T-helper 2 cell (primary cell): ENCODE results near the gene EFNA2.

ENCODE experiments used
- DNase-seq, 5 experiments: peaks; one replicate each; pipeline versions ENCODE4 v3.0.0 to v3.0.0-alpha.2; 2012 to 2022

EFNA2 gene

DNA sequence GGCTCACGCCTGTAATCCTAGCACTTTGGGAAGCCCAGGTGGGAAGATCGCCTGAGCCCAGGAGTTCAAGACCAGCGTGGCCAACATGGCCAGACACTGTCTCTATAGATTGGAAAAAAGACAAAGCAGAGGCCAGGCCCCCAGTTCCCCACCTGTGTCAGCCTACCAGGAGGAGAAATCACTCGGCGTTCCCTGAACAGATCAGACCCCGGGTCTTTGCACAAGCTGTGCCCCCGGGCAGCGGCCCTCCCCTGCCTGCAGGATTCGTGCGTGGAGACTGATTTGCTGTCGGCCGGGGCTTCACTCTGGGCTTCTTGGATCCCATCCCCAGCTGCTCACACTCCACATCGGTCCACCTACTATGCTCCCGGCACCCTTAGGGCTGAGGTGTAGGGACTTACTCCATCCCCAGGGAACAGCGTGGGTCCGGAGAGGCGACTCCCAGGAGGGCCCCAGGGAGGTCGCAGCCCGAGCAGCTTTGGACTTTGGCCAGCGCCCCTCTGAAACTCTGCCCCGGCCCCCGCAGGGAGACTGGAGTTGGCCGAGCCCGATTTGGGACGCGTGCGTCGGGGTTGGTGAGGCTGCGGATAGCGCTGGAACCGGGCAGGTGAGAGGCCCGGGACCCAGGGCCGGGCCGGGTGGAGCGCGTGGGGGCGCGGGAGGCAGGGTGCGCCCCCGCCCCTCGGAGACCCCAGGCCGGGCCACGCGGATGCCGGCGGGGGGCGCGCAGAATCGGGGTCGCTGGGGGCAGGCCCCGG is 515 bp upstream of the EFNA2 start:
- no peak for DNase-seq

DNA sequence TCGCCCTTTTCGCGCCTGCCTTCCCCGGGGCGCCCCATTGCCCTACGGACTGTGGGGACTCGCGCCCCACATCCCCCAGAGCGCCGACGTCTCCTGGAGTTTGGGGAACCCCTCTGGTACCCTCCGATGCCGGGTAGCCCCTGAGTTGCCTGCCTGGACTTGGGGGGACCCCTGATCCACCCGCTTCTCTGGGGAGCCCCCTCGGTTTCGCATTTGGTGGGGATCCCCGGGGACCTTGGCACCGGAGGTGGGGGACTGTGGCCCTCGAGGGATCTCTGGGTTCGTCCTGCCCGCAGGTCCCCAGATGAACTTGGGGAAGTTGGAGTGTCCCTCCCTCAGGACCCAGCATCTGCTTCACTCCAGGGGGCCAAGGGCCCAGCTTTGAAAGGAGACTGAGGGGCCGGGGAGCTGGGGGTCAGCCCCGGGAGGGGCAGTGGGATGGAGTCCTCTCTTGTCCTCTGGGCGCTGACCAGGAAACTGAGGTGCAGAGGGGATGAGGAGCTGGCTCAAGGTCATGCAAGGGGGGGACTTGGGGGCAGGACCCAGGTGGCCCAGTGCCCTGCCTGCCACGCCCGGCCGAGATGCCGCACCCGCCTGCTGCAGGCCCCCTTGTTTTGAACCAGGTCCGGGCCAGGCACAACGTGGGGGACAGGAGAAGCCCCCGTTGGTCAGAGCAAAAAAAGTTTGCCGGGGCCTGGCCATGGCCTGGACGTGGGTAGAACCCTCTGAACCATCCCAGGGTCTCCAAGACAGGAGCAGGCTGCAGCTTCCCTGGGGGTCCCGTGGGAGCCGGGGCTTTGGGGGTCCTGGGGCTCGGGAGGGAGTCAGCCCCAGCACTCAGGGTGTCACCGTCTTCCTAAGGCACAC is 1.0 kb downstream of the EFNA2 start:
- no peak for DNase-seq

DNA sequence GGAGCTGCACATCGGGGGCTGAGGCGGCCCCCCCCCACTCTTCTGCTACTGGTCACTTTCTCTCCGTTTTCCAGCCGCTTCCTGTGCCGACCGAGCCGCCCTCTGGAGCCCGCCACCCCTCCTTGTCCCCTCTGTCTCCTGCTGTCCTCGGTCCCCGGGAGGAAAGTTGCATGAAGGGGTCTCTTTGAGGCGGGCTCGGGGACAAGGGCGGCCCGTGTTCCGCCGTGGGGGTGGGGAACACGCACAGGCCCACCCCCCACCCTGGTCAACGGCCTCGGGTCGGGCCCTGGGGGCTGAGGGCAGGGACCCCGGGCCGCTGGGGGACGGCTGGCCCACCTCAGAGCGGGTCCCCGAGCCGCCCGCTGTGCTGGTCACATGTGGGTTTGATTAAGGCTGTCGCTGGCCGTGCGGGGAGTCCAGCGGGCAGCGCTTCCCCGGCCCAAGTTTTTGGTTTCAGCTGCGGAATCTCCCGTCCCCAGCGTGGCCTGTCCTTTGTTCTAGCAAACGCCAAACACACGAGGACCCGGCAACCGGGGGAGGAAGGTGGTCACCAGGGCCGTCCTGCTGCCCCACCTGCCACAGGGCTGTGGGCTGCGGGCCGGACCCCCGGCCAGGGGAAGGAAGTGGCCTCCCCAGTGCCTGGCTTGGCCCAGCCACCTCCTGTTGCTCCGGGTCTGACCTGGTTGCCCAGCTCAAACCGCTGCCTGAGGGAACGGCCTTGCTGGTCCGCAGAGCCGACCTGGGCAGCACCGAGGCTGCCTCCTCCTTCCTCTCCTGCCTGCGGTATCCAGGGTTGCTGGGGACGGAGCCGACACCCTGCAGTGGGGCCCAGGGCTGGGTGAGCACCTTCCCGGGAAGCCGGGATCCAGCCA is 1.9 kb downstream of the EFNA2 start:
- DNase-seq: no peak

DNA sequence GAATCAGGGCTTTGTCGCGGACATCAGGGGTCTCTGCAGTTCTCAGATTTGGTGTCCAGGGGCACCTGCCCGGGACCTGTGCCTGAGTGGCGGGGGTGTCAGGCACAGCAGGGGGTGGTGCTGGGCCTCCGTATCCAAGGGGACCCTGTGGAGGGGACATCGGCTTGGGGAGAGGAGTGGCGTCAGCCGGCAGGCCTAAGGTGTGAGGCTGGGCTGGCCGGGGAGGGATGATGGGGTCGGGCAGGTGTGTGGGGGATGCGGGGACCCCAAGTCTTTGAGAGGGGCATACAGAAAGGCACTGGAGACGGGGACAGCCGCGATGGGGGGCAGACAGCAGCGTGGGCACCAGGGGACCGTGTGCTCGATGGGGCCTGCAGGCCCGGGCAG is 2.5 kb downstream of the EFNA2 start:
- no peak for DNase-seq

DNA sequence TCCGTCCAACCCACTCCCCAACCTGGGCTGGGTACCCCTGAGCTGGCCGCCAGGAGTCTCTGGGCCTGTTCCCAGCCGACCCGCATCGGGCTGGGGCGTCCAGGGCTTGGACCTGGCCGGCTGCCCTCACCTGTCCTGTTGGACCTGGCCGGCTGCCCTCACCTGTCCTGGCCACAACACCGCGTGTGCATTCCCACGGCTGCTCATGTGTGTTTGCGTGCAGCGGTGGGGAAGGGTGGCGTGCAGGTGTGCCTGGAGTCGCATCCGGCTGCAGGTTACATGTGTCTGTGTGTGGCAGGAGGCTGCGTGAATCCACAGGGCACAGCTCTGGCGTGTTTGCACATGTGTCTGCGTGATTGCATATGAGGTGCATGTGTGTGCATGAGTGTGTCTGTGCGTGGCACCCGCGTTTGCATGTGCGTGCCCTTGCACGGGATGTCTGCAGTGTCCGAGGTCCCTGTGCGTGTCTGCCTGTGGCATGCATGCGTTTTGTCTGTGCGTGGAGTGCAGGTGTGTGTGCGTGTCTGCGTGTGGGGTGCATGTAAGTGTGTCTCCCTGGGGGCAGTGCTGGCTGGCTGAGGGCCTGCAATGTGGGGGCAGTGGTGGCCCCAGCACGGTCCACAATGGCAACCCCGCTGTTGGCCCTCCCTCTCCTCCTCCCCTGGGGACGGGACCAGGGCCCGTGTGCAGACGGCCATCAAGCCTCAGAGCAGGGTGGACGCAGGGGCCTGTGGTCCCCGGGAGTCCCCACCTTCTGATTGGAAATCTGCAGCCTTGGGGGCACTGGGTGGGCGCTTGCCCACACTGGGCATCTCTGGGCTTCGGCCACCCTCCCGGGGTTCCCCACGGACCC is 3.4 kb downstream of the EFNA2 start:
- no peak for DNase-seq

DNA sequence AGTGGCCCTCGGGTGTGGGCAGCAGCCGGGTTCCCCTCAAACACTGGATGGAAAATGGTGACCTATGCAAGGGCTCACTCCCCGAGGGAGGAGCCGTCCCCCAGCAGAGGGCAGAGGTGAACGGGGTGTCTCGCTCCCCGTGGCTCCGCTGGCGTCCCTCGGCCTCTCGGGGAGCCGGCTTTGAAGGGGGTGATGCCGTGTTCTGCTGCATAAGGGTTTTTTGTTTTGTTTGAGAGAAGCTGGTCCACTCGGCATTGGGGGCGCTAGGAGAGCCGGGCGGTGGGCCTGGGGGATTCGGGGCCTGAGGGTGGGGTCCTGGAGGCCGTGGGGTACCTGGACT is 4.0 kb downstream of the EFNA2 start:
- DNase-seq: no peak

DNA sequence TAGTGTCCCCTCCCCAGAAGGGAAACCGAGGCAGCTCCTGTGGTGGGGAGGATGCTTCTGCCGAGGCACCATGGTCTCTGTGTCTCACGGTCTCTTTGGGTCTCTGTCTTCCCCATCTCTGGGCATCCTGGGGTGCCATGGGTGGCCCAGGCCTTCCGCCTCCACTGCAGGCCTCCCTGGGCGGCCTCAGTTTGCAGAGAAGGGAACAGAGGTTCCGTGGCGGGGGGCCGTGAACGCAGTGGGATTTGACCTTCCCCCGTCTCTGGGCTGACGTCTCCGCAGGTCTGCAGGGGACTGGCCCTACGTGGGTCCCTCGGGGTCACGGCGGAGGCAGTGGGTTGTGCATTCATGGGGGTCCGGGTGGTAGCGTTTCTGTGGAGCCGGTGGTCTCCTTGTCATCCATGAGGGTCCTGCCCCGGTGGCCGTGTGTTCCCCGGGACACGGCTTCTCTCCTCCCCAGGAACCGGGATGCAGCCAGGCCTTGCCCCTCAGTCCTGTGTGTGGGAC is 4.6 kb downstream of the EFNA2 start:
- DNase-seq: no peak

DNA sequence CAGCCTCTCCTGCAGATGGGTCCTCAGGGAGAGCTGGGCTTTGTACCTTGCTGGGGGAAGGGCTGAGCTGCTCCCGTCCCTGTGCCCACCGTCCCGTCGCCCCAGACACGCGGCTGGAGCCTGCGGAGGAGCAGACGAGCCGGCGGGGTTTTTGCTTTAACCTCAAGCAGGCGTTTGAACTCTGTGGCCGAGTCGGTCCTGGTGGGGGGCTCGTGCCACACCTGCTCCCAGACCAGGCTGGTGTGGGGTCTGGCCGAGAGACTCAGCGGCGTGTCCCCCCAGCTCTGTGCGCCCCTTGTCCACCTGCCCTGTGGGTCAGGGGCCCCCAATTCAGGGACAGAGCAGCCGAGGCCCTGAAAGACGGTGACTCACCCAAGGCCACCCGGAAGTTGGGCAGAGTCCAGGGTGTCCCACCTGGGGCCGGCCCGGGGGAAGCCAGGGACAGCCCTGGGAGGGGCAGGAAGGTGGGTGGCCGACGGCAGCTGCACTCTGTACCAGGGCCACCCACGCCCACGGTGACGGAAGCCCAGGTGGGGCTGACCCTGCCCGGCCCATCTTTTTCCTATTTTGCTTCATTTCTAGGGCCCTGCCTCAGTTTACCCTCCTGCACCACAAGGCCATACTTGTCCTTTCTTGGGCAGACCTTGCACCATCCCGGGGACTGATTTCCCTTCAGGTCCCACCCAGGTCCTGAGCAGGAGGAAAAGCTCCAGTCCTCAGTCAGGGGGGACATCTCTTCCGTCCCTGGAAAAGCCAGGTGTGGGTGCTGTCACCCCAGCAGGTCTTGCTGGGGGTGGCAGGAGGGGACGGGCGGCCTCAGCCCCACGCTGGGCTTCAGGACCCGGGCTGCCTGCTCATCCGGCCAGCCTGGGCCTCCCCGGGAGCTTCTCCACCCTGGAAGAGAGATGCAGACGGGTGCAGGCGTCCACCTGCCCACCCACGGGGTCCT is 5.3 kb downstream of the EFNA2 start:
- DNase-seq: no peak

DNA sequence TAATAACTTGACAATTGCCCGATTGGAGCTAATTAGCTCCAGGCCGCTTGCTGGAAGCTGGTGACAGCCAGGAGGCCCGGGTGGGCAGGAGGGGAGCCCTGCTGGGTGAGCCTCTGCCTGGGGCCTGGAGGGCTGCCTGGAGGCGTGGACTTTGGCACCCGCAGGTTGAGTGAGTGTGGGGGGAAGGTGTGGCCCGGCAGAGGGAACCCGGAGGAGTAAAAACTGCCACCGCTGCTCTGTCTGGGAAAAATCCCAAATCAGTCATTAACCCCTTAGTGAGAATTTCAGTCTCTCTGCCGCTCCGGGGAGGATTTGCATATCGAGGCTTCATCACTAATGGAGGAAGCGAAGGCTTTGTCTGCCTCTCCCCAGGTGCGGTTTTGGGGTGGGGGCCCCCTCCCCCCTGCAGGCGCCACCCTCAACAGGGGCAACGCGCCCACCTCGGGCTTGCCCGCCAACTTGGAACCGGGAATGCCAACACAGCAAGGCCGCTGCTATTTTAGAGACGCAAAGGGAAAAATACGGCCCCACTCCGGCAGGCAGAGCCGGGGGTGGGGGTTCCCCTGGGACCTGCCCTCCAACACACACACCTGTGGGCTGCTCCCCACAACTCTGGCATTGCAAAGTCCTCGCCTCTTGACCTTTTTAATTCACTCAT is 6.2 kb downstream of the EFNA2 start:
- no peak for DNase-seq

DNA sequence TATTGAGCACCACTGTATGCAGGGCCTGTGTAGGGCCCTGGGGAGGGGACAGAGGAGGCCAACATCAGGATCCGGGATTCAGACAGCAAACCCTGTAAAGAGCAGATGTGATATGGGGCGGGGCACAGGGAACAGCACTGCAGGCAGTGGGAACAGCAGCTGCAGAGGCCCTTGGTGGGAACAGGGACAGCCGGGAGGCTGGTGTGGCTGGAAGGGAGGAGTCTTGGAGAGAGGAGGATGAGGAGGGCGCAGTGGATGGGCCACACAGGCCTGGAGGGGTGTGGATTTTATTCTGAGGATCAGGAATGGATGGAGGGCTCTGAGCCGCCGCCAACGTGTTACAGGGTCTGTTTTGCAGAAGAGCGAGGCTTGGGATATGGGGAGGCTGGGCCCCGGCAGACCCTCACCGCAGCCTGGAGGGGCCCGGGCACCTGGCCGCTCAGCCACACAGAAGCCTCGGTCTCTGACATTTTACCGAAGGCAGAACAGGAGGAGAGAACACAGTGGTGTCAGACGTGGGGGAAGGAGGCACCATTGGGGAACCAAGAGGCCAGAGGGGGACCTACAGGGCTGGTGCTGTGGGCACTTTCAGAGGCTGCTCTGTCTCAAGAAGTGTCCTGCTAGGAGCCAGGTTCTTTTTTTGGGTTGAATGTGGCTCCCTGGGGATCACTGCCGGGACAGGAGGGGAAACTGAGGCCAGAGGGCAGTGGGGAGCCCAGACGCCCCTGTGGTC is 6.9 kb downstream of the EFNA2 start:
- no peak for DNase-seq

DNA sequence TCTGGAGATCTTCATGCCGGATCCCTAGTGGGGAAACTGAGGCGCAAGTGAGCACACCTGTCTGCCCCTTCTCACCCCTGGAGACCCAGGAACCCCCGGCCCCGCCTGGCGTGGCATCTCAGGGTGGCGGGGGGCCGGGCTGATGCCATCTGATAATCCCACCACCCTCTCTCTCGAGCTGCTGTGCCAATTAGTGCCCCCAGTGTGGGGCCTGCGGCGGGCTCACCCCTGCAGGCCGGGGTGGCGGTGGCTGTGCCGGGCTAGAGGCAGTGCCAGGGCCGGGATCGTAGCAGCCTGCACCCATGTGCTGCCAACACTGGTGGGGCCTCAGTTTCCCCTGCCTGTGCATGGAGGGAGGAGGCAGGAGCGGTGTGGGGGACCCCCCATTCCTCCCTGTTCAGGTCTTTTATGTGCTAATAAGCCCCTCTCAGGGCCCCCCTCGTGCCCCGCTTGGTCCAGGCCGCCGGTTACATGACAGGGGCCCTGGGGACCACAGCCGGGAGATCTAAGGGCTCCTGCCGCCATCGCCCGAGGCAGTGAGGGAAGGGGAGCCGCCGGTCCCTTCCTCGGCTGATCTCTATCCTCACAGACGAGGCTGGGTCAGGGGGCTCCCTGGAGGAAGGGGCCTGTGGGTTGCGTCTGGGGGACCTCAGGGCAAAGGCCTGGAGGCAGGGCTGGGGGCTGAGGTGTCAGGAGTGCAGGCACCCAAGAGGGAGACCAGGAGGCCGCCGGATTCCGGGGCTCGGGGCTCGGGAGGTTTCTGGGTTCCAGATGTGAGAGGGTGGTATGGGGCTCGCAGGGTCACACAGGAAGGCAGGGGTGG is 8.3 kb downstream of the EFNA2 start:
- DNase-seq: no peak

DNA sequence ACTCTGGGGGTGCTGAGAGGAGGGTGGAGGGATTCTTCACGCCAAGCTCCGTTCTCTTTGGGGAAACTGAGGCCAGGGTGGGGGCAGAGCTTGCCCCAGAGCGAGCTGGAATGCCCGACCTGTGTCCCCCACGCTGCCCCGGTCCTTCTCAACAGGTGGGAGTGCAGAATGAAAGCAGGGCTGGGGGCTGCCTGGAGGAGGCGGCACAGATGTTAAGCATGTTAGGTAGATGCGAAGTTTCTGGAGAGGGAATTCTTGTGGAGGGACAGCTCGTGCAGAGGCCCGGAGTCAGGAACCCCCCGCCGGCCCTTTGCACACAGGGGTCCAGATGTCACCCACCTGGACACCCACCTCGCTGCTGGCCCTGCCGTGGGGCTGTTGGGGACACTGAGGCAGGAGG is 9.0 kb downstream of the EFNA2 start:
- no peak for DNase-seq

DNA sequence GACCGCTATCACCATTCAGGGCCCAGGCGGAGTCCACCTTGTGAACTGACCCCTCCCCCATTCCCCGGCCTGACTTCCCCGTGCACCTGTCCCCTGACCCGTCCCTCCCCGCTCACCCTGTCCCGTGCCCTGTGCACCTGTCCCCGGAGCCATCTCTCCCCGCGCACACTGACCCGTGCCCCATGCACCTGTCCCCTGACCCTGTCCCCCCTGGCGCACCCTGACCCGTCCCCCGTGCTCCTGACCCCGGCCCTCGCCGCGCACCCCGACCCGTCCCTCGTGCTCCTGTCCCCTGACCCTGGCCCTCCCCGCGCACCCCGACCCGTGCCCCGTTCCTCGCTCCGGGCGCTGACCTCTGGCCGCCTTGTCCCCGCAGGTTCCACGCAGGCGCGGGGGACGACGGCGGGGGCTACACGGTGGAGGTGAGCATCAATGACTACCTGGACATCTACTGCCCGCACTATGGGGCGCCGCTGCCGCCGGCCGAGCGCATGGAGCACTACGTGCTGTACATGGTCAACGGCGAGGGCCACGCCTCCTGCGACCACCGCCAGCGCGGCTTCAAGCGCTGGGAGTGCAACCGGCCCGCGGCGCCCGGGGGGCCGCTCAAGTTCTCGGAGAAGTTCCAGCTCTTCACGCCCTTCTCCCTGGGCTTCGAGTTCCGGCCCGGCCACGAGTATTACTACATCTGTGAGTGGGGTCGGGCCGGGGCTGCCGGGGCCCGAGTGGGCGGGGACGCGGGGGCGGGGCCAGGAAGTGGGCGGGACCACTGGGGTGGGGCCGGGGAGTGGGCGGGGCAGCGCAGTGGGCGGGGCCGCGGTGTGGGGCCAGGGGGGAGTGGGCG is 9.7 kb downstream of the EFNA2 start:
- DNase-seq: peak in 2 of 5 experiments; percentile 42 to 46

DNA sequence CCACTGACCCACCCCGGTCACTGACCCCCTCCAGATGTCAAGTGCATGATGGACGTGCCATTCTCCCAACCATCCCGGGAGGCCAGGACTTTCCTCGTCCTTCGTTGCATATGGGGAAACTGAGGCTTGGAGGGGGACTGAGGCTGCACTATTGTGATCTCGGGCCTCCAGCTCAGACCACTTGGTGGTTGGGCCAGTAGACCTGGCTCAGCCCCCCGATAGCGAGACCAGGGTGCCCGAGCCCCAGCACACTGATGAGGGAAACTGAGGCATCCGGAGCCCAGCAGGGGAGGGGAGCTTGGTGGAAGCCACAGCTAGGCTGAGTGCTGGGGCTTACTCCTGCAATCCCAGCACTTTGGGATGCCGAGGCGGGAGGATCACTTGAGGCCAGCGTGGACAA is 10.4 kb downstream of the EFNA2 start:
- no peak for DNase-seq

DNA sequence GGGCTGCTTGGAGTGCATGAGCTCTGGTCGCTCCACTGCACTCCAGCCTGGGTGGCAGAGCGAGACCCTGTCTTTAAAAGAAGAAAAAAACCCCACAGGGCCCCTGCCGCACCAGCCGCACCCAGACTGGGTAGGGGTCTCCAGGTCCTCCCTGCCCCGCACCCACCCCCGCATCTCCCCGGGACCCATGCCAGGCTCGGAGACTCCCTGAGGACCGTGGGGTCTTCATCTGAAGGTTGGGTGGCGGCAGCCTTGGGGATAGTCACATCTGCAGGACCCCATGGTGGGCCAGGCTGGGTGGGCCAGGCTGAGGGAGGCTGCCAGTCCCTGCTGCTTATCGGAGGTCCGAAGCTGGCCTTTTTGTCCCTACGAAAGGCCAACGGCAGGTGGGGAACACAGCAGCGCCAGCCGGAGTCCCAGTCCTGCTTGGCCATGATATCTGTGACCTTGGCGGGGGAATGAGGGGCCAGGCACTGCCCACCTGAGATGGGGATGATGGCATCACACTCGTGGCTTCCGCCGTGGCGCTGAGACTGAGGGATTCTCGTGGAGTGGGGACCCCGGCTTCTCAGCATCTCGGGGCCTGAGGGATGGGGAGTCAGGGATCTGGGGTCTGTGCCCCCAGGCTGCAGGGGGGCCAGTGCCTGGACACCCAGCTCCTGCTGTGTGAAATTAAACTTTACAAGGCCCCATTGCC is 11.1 kb downstream of the EFNA2 start:
- DNase-seq: no peak

DNA sequence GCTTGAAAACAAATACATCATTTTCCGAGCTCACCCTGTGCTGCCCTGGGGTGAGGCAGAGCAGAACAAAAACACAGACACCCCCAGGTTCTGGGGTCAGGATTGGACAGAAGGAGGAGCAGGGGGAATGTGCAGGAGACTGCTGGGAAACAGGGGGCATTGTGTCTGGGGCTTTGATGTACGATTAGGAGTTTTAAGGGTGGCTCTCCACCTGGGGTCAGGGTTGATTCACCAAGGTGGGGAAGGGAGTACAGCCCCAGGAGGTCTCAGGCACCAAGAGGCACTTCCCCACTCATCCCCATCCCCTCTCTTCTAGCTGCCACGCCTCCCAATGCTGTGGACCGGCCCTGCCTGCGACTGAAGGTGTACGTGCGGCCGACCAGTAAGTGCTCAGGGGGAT is 12.6 kb downstream of the EFNA2 start:
- DNase-seq: no peak

DNA sequence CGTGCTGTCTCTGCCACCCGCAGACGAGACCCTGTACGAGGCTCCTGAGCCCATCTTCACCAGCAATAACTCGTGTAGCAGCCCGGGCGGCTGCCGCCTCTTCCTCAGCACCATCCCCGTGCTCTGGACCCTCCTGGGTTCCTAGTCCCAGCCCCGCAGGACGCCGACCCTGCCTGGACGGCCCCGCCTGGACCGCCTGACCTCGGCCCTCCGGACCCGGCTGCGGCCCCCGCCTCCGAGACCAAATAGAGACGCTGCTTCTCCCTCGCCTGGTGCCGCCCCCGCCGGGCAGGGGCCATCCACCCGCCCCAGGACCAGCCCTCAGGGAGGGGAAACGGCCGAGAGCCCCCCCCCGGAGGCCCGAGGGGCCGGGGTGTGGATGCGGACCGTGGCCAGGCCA is 14.1 kb downstream of the EFNA2 start:
- no peak for DNase-seq
